Left kidney (tissue), 2 donors: Measurements from ENCODE around the gene TOX2. TPM values are rescaled to one million over a fixed set of nuclear protein-coding genes. Genes with fewer than 3 reads are reported as not detected.
"Not testable (repeated sequence)": the region's sequence is repeated elsewhere in the genome, so short reads cannot be mapped to it uniquely, and the experiment has no call there.

ENCODE experiments used
- DNase-seq: peaks from one replicate; pipeline ENCODE4 v3.0.0-alpha.2; 2013
- polyA plus RNA-seq: library from polyadenylated mRNA; unstranded; fragments of 120-200 nt; gene quantifications from one replicate; pipeline ENCODE4 v1.2.1, GENCODE V29; 2013; ENCODE audit not compliant: insufficient read length

The TOX2 gene
- polyA plus RNA-seq, 1 donor: 3.7 TPM

DNA sequence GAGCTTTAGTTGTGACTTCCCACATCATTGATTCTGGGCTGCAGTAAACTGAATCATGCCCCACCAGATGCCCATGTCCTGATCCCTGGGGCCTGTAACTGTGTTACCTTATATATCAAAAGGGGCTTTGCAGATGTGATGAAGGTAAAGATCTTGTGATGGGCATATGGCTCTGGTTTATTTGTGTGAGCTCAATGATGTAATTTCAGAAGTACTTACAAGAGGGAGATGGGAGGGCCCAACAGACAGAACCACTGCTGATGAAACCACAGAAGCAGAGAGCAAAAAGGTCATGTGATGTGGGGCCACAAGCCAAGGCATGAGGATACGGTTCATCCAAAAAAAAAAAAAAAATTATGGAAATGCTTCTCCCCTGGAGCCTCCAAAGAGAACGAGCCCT is 118.7 kb downstream of the TOX2 start:
- DNase-seq: no peak

DNA sequence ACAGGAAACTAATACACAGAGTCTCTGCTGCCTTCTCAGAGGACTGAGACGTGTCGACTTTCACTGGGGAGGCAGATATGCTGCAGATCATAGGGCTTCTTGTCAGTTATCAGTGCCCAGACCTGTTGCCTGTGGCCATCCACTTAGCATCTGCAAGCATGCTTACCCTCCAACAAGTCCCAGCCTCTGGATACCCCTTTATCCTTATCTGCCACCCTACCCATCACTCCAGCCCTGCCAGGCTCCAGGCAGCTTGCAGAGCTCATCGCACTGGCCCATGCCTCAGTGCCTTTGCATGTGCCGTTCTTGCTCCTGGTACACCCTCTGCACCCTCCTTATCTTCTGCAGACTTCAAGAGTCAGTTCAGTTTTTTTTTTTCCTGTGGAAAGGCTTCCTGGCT is 119.2 kb downstream of the TOX2 start:
- no peak for DNase-seq

DNA sequence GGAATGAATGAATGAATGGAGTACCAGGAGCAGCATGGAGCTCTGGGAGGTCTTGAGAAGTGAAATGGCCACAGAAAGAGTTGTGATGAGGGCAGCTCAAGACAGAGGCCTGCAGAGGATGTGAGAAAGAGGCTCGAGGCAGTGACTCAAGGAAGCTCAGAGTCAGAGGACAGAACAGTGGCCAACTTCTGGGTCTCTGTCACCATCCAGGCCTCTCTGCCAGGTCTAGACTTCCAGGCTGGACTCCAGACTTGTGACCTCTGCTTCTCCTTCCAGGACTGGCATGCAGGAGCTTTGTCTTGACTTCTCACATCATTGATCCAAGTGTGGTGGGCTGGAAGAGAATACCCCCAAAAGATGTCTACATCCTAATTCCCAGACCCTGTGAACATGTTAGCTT is 119.8 kb downstream of the TOX2 start:
- DNase-seq: no peak

DNA sequence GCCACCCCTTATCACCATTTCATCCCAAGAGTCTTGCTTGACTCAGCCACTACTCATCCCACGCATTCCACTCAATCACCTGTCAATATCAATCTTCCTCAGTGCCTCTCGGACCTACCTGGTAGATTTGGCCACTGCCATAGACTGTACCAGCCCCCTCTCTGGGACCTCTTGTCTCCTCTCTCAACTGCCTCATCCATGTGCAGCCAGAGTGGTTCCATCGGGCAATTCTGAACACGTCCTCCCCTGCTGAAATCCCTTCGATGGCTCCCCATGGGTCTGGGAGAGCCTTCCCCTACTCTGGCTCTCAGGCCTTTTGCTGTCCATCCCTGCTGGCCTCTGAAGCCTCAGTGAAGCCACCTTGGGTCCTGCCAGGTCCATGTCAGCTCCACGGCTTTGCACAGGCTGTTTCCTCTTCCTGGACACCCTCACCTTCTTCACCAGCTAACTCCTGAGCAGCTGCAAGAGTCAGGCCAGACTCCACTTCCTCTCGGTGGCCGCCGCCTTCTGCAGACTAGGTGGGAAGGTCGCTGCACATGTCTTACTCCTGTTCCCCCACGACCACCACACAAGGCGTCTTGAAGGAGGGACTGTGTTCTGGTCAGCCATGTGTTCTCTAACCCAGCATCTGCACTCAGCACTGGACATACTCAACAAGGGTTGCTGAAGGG is 120.4 kb downstream of the TOX2 start:
- DNase-seq: no peak

DNA sequence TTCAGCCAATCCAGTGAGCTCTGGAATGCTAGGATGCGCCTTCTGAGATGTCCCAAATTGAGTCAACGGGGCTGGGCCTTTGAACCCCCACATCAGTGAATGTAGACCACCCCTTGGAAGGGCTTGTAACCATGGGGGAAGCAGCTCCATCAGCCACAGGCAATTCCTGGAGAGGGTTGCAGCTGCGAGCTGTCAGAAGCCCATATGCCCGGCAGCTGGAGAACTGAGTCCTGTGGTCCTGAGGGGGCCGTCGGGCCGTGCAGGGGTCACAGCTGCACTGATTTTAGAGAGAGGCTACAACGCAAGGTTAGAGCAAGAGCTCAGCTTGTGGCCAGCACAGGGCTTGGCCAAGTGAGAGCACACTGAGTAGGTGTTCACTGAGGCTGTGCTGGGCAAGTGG is 121.3 kb downstream of the TOX2 start:
- DNase-seq: no peak

DNA sequence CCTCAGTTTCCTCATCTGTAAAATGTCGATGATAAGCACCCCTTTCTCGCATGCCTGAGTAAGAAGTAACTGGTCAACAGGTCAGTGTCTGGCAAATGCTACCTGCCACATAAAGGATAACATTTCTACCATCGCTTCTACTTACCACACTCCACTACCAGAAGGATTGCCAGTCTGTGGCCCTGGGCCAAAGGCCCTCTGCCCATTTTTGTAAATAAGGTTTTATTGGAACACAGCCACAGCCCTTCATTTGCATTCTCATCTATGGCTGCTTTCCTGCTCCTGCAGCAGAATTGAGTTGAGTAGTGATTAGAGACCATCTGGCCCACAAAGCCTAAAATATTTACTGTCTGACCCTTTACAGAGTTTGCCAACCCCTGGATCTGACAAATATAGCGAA is 121.8 kb downstream of the TOX2 start:
- DNase-seq: no peak

DNA sequence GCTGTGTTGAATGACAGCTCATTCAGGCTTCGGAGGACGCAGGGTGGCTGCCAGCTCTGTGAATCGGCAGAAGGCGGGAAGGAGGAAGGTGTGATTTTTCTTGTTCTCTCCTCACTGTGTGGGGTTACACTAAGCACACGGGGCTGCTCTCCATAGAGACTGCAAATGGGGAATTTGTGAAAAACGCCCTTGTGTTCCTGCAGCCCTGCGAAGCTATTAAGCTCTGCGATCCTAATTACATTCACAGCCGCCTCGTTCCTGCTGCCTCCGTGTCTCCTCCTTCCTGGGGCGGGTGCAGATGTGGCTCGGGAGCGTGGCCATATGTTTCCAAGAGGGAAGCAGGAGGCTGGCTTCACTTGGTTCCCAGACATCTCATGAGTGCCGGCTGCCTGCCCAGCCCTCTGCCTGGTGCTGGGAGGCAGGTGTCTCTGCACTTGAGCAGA is 124.0 kb downstream of the TOX2 start:
- DNase-seq: peak; percentile 11

DNA sequence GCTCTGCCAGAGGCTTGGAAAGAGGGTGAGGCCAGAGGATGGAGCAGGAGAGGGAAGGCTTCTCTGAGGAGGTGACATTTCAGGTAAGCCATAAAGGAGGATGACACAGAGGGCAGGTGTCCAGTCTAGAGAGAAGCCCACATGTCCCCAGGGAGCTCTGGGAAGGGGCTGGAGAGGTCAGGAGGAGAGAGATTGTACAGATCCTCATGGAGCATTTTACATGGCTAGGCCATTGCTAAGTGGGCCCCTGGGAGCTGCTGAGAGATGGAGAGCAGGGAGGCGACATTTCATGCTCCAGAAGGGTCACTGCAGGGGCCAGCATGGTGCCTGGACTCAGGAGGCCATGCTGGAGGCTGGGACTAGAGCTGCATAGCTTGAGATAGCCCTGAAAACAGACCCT is 124.5 kb downstream of the TOX2 start:
- no peak for DNase-seq

DNA sequence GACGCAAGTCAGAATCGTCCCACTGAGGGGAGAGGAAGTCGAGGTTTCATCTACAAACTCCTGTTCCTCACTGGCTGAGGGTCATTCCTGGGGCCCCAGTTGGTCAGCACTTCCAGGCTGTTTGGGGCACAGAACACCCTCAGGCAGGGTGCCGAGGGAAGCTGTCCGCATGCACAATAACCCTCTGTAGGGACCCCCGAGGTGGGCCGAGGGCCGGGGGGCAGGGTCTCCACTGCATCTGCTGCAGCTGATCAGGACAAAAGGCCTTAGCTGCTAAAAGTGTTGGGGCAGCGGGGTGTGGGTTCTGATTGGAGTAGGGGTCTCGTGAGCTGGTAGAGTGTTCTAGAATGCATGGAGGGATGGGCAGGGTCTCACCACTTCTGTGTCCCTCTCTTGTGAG is 125.1 kb downstream of the TOX2 start:
- no peak for DNase-seq

DNA sequence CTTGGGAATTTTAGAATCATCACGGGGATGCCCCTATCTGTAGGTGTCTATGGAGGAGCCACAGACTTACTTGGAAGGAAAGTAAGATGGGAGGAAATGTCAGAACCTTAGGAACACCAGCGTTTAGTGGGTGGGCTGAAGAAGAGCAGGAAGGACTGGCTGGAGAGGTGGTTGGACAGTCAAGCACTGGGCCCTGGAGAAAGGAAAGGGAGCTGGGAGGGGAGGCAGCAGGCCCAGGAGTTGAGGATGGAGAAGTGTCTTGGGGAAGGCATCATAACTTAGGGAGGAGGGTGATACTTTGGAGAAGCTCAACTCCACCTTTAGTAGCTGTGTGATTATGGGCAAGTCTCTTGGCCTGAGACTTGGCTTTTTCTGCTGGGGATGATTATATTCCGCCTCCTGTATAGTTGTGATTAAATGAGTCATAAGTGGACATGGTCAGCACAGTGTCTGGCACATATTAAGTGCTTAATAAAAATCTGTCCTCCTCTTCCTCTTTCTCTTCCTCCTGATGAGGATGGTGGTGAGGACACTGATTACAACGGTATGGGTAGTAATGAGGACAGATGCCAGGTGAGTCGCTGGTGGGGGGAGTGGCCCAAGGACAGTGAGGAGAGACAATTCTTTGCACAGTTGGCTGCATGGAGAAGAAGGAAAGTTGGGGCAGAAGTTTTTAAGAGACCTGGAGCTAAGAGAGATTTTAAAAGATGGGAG is 125.7 kb downstream of the TOX2 start:
- no peak for DNase-seq

DNA sequence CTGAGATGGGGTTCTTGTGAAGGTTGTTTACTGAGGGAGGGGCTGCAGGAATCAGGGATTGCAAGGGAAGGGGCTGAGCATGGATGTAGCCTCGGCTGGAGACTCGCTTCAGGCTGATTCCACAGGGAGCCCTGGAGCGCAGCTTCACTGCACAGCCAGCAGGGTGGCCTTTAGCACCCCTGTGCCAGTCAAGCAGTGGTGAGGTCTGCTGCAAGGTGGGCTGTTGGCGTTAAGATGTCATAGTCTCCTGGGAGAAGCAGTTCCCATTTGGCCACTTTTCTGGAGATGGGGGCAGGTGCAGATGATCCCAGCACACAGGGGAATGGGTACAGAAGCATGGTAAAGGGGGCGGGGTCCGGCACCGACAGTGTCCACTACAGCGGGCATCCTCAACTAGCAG is 126.3 kb downstream of the TOX2 start:
- DNase-seq: no peak

DNA sequence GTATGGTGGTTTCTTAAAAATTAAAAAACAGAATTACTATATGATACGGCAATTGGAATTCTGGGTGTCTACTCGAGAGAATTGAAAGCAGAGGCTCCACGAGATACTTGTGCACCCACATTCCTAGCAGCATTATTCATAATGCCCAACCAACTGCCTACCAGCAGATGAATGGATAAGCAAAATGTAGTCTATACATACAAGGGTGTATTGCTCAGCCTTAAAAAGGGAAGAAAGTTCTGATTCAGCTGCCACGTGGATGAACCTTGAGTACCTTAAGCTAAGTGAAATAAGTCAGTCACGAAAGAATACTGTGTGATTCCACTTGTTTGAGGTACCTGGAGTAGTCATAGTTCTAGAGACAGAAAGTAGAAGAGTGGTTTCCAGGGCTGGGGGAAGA is 130.1 kb downstream of the TOX2 start:
- not testable (repeated sequence) for DNase-seq

DNA sequence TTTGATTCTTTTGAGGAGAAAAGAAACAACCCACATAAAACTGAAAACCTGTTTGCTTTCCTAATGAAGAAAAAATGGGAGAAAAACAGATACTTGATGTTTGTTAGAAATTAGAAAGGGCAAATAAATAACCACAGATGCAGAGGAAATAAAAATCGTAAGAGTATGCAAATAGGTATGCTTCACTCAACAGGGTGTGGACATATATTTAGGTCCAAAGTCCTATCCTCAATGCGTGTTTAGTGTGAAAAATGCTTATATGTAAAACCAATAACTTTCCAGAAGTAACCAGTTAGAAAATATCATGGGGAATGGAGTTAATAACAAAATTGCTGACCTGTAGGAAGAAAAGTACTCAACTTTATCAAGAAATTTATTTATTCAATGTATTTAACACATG is 135.7 kb downstream of the TOX2 start:
- DNase-seq: no peak

DNA sequence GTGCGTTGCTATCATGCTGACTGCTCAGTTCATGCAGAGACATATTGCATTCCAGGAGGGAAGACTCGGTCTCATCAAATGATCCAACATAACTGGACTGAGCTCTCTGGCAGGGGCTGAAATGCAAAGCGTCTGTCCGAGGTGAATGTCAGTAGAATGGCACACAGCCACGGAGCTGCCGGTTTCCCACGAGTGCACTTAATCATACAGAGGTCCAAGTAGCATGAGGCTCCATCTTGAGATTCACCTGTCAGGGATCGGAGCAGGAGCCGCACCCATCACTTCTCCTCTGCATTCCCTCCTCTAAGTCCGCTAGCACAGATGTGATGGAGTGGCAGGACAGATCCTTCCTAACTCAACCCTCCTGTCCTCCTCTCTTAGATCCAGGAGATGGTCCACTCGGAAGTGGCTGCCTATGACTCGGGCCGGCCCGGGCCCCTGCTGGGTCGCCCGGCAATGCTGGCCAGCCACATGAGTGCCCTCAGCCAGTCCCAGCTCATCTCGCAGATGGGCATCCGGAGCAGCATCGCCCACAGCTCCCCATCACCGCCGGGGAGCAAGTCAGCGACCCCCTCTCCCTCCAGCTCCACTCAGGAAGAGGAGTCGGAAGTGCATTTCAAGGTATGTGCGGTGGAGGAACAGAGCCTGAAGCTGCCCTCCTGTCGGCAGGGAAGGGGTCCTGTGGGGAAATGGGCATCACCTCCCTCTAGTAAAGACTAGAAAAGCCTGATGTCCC is 136.4 kb downstream of the TOX2 start:
- no peak for DNase-seq

DNA sequence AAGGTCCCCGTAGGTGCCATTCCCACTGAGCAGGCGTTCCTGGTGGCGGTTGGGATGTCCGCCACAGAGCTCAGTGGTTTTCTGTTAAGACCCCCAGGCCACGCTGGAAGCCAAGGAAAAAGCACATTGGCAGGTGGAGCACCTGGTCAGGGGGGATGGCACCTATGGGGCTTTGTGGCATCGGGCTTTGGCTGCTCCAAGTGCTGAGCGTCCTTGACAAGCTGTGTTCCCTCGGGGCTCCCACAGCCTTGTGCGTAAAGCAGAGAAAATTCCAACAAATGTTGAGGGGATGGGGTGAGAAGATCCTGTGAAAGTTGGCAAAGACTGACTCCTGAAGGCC is 137.0 kb downstream of the TOX2 start:
- DNase-seq: no peak

DNA sequence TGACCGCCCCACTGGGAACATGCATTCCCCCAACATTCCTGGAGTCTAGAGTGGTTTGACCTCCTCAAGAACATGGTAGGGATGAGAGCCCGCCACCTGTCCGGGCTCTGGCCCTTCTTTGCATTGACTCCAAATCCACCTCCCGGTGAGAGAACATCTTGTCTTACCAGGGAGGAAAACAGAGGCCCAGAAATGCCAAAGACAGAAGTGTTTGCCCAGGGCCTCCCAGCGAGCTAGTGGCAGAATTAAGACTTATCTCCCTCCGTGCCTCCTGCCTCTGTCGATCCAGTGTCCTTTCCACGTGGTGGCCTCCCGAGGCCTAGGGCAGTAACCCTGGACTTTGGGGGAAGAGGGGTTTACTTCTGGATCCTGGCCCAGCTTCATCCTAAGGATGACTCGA is 137.5 kb downstream of the TOX2 start:
- no peak for DNase-seq

DNA sequence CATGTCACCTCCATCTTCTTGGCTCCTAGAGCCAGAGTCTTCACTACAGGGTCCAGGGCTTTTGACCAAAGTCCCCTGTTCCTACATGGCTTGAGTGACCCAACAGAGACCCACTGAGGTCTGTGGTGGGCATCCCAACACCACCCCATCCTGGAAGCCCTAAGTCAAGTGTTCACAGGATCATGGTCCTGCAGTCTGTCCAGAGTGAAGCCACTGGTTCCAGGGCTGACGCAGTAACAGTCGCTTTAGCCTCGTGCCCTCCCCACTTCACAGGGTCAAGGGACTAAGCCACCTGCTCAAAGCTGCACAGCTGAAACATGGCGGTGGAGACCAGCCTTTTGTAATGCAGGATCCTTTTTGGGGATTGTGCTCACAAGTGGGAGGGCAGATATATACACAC is 138.4 kb downstream of the TOX2 start:
- no peak for DNase-seq

DNA sequence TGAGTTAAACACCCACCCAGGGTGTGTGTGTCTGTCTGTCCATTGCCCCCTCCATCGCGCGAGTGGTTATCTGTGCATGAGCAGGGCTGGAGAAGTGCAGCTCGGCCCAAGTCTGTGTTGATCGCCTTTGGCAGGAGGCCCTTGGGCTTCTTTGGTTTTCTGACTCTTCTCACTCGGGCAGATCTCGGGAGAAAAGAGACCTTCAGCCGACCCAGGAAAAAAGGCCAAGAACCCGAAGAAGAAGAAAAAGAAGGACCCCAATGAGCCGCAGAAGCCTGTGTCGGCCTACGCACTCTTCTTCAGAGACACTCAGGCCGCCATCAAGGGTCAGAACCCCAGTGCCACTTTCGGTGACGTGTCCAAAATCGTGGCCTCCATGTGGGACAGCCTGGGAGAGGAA is 139.5 kb downstream of the TOX2 start:
- DNase-seq: no peak

DNA sequence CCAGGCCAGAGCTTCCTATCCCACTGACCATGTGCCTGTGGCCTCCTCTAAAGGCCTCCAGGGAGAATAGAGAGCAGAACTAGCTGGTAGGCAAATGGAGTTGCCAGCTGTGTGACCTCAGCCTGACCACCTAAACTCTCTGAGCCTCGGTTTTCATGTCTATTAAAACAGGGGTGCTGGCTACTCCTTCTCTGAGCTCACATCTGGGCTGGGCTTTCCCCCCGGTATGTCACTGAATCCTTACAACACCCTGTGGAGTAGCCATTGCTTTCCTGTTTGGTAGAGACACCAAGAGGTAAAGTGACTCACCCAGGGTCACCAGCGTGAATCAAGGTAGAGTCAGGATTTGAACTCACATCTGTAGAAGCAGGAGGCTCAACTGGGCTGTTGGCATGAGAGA is 140.2 kb downstream of the TOX2 start:
- no peak for DNase-seq

DNA sequence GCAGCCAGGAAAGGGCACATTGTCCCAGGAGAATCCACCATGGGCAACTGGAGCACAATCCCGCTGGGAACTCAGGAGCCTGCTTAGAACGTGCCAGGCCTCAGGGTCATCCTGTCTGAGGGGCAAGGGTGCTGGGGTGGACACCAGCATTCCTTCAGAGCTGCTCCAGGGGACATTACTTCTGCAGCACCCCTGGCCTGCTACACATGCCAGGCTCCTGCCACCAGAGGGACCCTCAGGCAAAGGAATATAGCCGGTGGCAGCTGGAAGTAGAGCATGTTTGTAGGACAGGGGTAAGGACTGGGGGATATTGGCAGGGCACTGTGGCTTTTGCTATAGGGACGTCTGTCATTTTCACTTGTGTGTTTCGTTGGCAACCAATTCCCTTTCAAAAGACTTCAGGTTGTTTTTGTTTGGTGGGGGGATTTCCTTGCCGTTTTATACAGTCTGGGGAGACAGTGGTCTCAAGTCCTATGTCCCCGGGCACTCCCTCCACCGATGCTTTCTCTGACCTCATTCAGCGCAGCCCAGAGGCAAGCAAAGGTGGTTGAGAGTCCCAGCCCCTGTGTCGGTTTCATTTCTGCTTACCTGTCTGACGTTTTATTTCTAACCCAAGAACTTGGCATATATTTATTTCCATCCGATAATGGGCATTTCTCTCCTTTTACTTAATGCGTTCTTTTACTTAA is 141.5 kb downstream of the TOX2 start:
- DNase-seq: peak; percentile 13

DNA sequence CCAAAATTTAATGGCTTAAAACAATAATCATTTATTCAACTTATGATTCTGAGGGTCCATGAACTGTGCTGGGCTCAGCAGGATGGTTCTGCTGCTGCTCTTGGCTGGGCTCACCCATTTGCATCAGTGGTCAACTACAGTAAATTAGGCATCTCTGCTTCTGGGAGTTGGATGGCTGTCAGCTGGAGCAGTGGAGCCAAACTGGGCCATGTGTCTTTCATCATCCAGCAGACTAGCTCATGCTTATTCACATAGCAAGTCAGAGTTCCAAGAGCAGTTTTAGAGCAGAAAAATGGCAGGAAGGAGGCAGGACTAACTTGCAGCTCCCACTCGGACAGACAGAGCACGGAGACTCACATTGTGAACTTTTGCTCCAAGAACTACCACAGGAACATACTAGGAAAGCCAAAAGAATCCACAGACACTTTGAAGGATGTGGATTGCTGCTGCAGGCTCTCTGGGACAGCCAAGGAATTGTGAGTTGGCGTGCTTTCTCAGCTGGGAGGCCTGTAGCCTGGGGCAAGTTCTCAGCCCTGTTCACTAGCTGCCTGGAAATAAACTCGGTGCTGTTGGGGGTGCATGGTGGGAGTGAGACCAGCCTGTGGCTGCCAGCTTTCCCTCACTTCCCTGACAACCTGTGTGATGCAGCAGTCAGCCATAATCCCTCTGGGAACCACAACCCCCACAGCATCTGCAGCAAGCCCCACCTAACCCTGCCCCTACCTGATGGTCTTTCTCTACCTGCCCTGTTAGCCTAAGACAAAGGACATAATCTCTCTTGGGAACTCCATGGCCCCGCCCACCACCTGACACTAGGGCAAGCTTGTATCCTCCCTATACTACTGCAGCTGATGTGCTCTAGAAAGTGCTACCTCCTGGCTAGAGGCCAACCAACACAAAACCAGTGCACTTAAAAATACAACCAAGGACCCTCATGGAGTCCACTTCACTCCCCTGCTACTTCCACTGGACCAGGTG is 143.3 kb downstream of the TOX2 start:
- DNase-seq: no peak
